Endothelial cell of umbilical vein (primary cell): ENCODE results near the gene LMF2.
A peak's percentile ranks its signal among the peaks of the same experiment; 100 is the strongest.

ENCODE experiments used
- CTCF ChIP-seq, 2 donors: IDR thresholded peaks; 1 replicate in 1 of 2; 2 replicates in 1 of 2; pipeline ENCODE4 v1.5.1; 2011; ENCODE audit warnings: low read length in 2 of 2, mild to moderate bottlenecking in 2 of 2, moderate library complexity in 2 of 2, control low read depth in 1 of 2, inconsistent platforms in 1 of 2, low read depth in 1 of 2; ENCODE audit not compliant: insufficient read depth in 1 of 2; ENCODE audit errors: extremely low read depth in 1 of 2
- EZH2 ChIP-seq: IDR thresholded peaks from 2 replicates; pipeline ENCODE4 v1.6.1; 2012; ENCODE audit warnings: borderline replicate concordance, low read depth, mild to moderate bottlenecking, moderate library complexity, low read length, inconsistent platforms; ENCODE audit not compliant: severe bottlenecking
- FOS ChIP-seq: IDR thresholded peaks from 2 replicates; pipeline ENCODE4 v1.6.1; 2011; ENCODE audit warnings: mild to moderate bottlenecking, low read length, moderate library complexity, borderline replicate concordance; ENCODE audit not compliant: insufficient read depth
- GATA2 ChIP-seq: IDR thresholded peaks from 2 replicates; pipeline ENCODE4 v1.7.0; 2011; ENCODE audit warnings: low read depth, mild to moderate bottlenecking, moderate library complexity, mixed read lengths, low read length; ENCODE audit not compliant: insufficient read length, insufficient read depth
- JUN ChIP-seq: IDR thresholded peaks from 2 replicates; pipeline ENCODE4 v1.6.1; 2011; ENCODE audit warnings: borderline replicate concordance, low read depth; ENCODE audit not compliant: insufficient read length, insufficient read depth
- MAX ChIP-seq: IDR thresholded peaks from 2 replicates; pipeline ENCODE4 v1.6.1; 2011; ENCODE audit not compliant: insufficient read depth, insufficient read length
- MYC ChIP-seq: IDR thresholded peaks from one replicate; pipeline ENCODE4 v1.6.1; 2011; ENCODE audit warnings: mild to moderate bottlenecking, low read depth, low read length
- POLR2A ChIP-seq: IDR thresholded peaks from 2 replicates; pipeline ENCODE4 v1.6.1; 2012; ENCODE audit warnings: low read depth, mild to moderate bottlenecking, control low read depth, low read length
- POLR2AphosphoS5 ChIP-seq: IDR thresholded peaks from 2 replicates; pipeline ENCODE4 v1.6.1; 2012; ENCODE audit warnings: low read depth, mild to moderate bottlenecking, control low read depth, low read length, moderate library complexity; ENCODE audit not compliant: insufficient read depth

GRCh38 chr22:50525104-50525857 is 17.8 kb upstream of the LMF2 start, which contains the start of gene SCO2:
- TF ChIP-seq POLR2A (peak; percentile 92), POLR2AphosphoS5 (peak; percentile 93), CTCF (IDR thresholded peaks at IDR 0.05; ENCODE audit: extremely low read depth in 1 of 2, insufficient read depth in 1 of 2, low read depth in 1 of 2, low read length in 2 of 2) (peak in 1 of 2 donors; percentile 36), MYC (no peak), MAX (peak; percentile 96), JUN (no peak), EZH2 (no peak), GATA2 (no peak), FOS (no peak)
